Stimulated activated CD4-positive, alpha-beta T cell treated with anti-CD3 and anti-CD28 coated beads, Interleukin-1b, Interleukin-23, amount 100 ng/mL, for 24 hours (primary cell): ENCODE measurements around the gene GCKR.
"Not testable (repeated sequence)": the region's sequence is repeated elsewhere in the genome, so short reads cannot be mapped to it uniquely, and the experiment has no call there.

Source experiments
- DNase-seq, 4 experiments: peaks; one replicate each; pipeline ENCODE4 v3.0.0-alpha.2; 2020; ENCODE audit warnings: low read depth in 4 of 4, low spot score in 1 of 4

GCKR gene

GRCh38 chr2:27509326-27509725 lies 12.7 kb downstream of the GCKR start:
- no peak for DNase-seq

GRCh38 chr2:27518113-27518781 lies 21.6 kb downstream of the GCKR start:
- DNase-seq: no peak

- no peak for DNase-seq
These were observed 22.1 kb downstream of the GCKR start for GRCh38 chr2:27518782-27519113.

GRCh38 chr2:27520316-27520715 lies 23.7 kb downstream of the GCKR start:
- no peak for DNase-seq

- no peak for DNase-seq
These were observed 25.8 kb downstream of the GCKR start for GRCh38 chr2:27522400-27522945.

GRCh38 chr2:27527182-27527581 lies 30.5 kb downstream of the GCKR start:
- no peak for DNase-seq

- no peak for DNase-seq
These were observed 35.3 kb downstream of the GCKR start for GRCh38 chr2:27531983-27532382.

- DNase-seq: no peak
These were observed 40.6 kb downstream of the GCKR start for GRCh38 chr2:27537287-27537686.

- not testable (repeated sequence) for DNase-seq
These were observed 42.3 kb downstream of the GCKR start for GRCh38 chr2:27538839-27539450.

GRCh38 chr2:27539649-27540048 lies 43.0 kb downstream of the GCKR start:
- DNase-seq: not testable (repeated sequence)

- no peak for DNase-seq
These were observed 47.6 kb downstream of the GCKR start for GRCh38 chr2:27544143-27544821.

- no peak for DNase-seq
These were observed 48.9 kb downstream of the GCKR start for GRCh38 chr2:27545348-27546141.

- DNase-seq: no peak
These were observed 52.7 kb downstream of the GCKR start for GRCh38 chr2:27549303-27549702.

GRCh38 chr2:27551514-27551913 lies 54.9 kb downstream of the GCKR start:
- no peak for DNase-seq

- DNase-seq: no peak
These were observed 56.3 kb downstream of the GCKR start for GRCh38 chr2:27552941-27553340.

- not testable (repeated sequence) for DNase-seq
These were observed 57.8 kb downstream of the GCKR start for GRCh38 chr2:27554451-27554850.

- DNase-seq: no peak
These were observed 62.6 kb downstream of the GCKR start for GRCh38 chr2:27559228-27559627.

GRCh38 chr2:27561060-27561459 lies 64.4 kb downstream of the GCKR start:
- DNase-seq: no peak

GRCh38 chr2:27566628-27567027 lies 70.0 kb downstream of the GCKR start:
- no peak for DNase-seq

GRCh38 chr2:27569398-27569797 lies 72.8 kb downstream of the GCKR start:
- no peak for DNase-seq

- DNase-seq: no peak
These were observed 74.6 kb downstream of the GCKR start for GRCh38 chr2:27571197-27571596.

- DNase-seq: no peak
These were observed 75.0 kb downstream of the GCKR start for GRCh38 chr2:27571681-27572080.
